ENCODE measurements around the gene SLC38A5. TPM values are rescaled to one million over a fixed set of nuclear protein-coding genes. Genes with fewer than 3 reads are reported as not detected.

The SLC38A5 gene
- total RNA-seq, 4 donors from 2014 or later = 0.46 to 0.69 TPM; not detected in 2

GRCh38 chrX:48515842-48516241 lies 45.8 kb upstream of the SLC38A5 start:
- H3K27me3 ChIP-seq = no peaks in the 10 kb centered on the region
- no peaks in the 10 kb centered on the region for H3K9me3 ChIP-seq
- in situ Hi-C loops (cut with MboI; ENCODE audit: low sequenced_read_pairs in 4 of 4) = no loop called here
- ATAC-seq = no peak
- no peak for TF ChIP-seq POLR2A (IDR thresholded peaks at IDR 0.05)
- TF ChIP-seq CTCF (IDR thresholded peaks at IDR 0.05 in 4 of 5, conservative IDR thresholded peaks at IDR 0.05 in 1 of 5) = no peak
- no peaks in the 10 kb centered on the region for H3K36me3 ChIP-seq
- H3K4me3 ChIP-seq = no peak overlapping the region
- DNase-seq = no peak
- no peaks in the 10 kb centered on the region for H3K4me1 ChIP-seq
- no peak overlapping the region for H3K27ac ChIP-seq
- intact Hi-C loops (cut with DNase I; ENCODE audit: low total_unique reads) = no loop called here

GRCh38 chrX:48514868-48515460 lies 44.9 kb upstream of the SLC38A5 start:
- DNase-seq (no peak), ATAC-seq (no peak)
- no peak for TF ChIP-seq POLR2A (IDR thresholded peaks at IDR 0.05)
- no peak for TF ChIP-seq CTCF (IDR thresholded peaks at IDR 0.05 in 4 of 5, conservative IDR thresholded peaks at IDR 0.05 in 1 of 5)
- H3K4me1 ChIP-seq = no peaks in the 10 kb centered on the region
- no peaks in the 10 kb centered on the region for H3K27me3 ChIP-seq
- H3K9me3 ChIP-seq = no peaks in the 10 kb centered on the region
- H3K27ac ChIP-seq = no peak overlapping the region
- no peaks in the 10 kb centered on the region for H3K36me3 ChIP-seq
- intact Hi-C loops (cut with DNase I; ENCODE audit: low total_unique reads) = no loop called here
- no peak overlapping the region for H3K4me3 ChIP-seq
- in situ Hi-C loops (cut with MboI; ENCODE audit: low sequenced_read_pairs in 4 of 4) = no loop called here

GRCh38 chrX:48514126-48514806 lies 44.2 kb upstream of the SLC38A5 start:
- H3K27ac ChIP-seq = no peak overlapping the region
- H3K4me1 ChIP-seq = no peaks in the 10 kb centered on the region
- ATAC-seq (no peak), DNase-seq (no peak)
- no peak overlapping the region for H3K4me3 ChIP-seq
- H3K27me3 ChIP-seq = no peaks in the 10 kb centered on the region
- in situ Hi-C loops (cut with MboI; ENCODE audit: low sequenced_read_pairs in 4 of 4) = no loop called here
- no peaks in the 10 kb centered on the region for H3K36me3 ChIP-seq
- intact Hi-C loops (cut with DNase I; ENCODE audit: low total_unique reads) = no loop called here
- no peaks in the 10 kb centered on the region for H3K9me3 ChIP-seq
- TF ChIP-seq POLR2A (IDR thresholded peaks at IDR 0.05) = no peak
- TF ChIP-seq CTCF (IDR thresholded peaks at IDR 0.05 in 4 of 5, conservative IDR thresholded peaks at IDR 0.05 in 1 of 5) = no peak

- intact Hi-C loops (cut with DNase I; ENCODE audit: low total_unique reads) (no loop called here), in situ Hi-C loops (cut with MboI; ENCODE audit: low sequenced_read_pairs in 4 of 4) (no loop called here)
- ATAC-seq = no peak
- no peaks in the 10 kb centered on the region for H3K36me3 ChIP-seq
- no peaks in the 10 kb centered on the region for H3K4me1 ChIP-seq
- H3K9me3 ChIP-seq = no peaks in the 10 kb centered on the region
- DNase-seq = no peak
- H3K27me3 ChIP-seq = no peaks in the 10 kb centered on the region
- no peak overlapping the region for H3K27ac ChIP-seq
- no peak overlapping the region for H3K4me3 ChIP-seq
- TF ChIP-seq POLR2A (IDR thresholded peaks at IDR 0.05) = no peak
Observed at GRCh38 chrX:48513670-48514069, 43.6 kb upstream of the SLC38A5 start.

GRCh38 chrX:48512371-48512935 lies 42.4 kb upstream of the SLC38A5 start:
- H3K9me3 ChIP-seq = no peaks in the 10 kb centered on the region
- ATAC-seq = no peak
- H3K4me3 ChIP-seq = no peak overlapping the region
- intact Hi-C loops (cut with DNase I; ENCODE audit: low total_unique reads) (no loop called here), in situ Hi-C loops (cut with MboI; ENCODE audit: low sequenced_read_pairs in 4 of 4) (no loop called here)
- H3K27me3 ChIP-seq = no peaks in the 10 kb centered on the region
- no peak for TF ChIP-seq CTCF (IDR thresholded peaks at IDR 0.05 in 4 of 5, conservative IDR thresholded peaks at IDR 0.05 in 1 of 5)
- TF ChIP-seq POLR2A (IDR thresholded peaks at IDR 0.05) = no peak
- no peaks in the 10 kb centered on the region for H3K4me1 ChIP-seq
- DNase-seq = no peak
- no peaks in the 10 kb centered on the region for H3K36me3 ChIP-seq
- H3K27ac ChIP-seq = no peak overlapping the region

All from gastrocnemius medialis (tissue), 4 donors.